IPS DF 4.7 (cell line): ENCODE results near the gene SMAD6.

ENCODE experiments used
- DNase-seq: peaks from one replicate; pipeline ENCODE4 v3.0.0-alpha.2; 2013; ENCODE audit warnings: low spot score; ENCODE audit errors: extremely low read depth

The SMAD6 gene

DNA sequence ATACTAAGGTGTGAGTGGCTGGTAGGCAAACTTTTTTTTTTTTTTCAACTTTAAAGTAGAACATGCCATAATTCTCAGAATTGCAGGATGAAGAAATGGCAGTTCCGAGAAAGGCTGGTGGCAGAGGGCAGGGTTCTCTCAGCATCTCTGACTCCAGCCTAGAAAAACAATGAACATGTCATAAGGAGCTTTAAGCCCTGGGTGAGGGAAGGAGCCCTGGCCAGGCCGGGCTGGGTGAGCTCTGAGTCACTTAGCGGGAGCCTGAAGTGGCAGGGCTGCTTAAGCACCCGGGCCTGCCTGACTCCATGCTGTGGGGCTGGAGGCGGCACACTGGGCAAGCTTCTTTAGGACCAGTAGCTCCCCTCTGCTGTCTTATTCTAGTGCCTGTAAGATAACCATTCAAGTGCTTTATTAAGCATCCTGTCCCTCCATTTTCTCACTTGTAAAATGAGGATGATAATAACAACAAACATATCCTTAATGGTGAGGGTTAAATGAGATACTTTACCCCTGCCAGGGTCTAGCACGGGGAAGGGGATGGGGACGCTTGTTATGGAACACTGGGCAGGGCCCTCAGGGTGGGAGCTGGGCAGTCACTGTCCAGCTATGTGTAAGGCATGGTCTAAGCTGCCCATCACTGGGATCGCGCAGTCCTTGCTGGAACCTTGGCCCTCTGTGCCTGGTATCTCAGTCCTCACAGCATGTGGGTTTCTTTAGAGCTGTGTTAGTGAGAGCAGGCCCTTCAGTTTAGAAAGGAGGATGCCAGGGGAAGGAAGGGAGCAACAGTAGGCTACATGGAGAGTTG, 18.4 kb downstream of the SMAD6 start:
- DNase-seq, result no peak

- no peak for DNase-seq
Observed at GRCh38 chr15:66721020-66721419, 19.0 kb downstream of the SMAD6 start.

- no peak for DNase-seq
Observed at GRCh38 chr15:66721501-66721937, 19.5 kb downstream of the SMAD6 start.

GRCh38 chr15:66721954-66722353, 19.9 kb downstream of the SMAD6 start:
- no peak for DNase-seq

GRCh38 chr15:66722757-66723540, 20.9 kb downstream of the SMAD6 start:
- no peak for DNase-seq

- no peak for DNase-seq
Observed at GRCh38 chr15:66723826-66724731, 22.0 kb downstream of the SMAD6 start.

DNA sequence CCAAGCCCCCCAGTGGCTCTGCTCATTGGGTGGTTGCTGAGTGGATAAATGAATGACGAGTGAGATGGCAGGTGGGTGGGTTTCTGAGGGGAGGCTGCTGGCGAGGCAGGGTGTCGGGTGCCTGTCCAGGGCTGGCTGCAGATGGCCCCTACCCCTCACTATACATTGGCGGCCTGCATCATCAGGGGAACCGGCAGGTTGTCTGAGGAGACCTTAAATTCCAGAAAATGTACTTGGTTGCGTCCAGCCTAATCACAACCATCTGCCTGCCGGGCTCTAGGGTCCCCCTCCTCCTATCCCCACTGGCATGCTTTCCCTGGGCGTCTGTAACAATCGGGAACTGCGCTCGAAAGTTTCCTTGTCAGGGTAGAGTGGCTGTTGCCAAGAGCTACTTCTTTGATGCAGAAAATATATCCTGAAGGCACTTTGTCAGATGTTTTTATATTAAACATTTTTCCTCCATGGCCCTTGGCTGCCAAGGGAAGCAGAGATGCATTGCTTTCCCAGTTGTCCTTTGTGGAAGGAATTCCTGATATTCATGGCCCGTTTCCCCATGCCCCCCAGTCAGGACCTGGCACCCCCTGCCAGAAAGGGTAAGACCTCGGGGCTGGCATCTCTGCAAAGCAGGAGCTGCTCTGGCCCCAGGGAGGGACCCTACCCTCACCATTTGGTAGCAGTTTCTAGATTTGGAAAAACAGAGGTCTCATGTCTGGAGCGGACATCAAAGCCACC, 22.9 kb downstream of the SMAD6 start:
- no peak for DNase-seq

GRCh38 chr15:66725464-66725785, 23.4 kb downstream of the SMAD6 start:
- no peak for DNase-seq

GRCh38 chr15:66726386-66726785, 24.4 kb downstream of the SMAD6 start:
- no peak for DNase-seq

GRCh38 chr15:66729331-66729951, 27.4 kb downstream of the SMAD6 start:
- no peak for DNase-seq

DNA sequence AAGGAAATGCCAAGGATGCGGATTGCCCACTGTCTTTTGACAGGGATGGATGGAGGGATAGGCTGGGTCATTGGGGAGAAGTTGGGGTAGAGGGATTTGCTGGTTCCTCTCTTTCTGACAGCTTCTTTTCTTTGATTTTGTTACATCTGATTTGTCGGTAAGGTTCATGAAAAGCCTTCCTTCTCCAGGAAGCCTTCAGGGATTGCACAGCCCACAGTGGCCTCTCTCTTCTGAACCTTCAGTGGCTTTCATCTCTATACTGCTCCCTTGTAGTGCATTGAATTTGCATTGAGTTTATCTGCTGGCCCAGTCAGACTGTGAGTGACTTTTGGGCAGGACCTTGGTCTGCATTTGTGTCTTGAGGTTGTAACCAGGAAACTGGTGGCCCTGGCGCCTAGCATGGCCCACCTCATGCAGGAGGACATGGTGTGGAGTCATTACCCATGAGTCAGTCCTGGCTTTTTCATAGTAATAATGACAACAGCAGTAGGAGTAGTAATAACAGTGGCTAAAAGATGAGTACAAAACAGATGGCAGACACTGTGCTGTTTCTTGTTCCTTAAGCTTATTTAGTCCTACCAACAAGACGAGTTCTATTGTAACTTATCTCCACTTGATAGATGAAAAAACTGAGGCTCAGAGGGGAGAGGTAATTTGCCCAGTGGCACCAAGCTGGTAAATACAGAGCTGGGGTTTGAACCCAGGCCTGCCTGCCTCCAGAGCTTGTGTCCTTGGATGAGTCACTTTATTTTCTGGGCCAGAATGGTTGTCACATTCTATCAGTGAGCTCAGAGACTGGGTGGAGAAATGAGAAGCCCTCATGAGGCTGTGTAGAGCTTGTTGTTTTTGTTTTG, 28.4 kb downstream of the SMAD6 start:
- DNase-seq, result no peak

DNA sequence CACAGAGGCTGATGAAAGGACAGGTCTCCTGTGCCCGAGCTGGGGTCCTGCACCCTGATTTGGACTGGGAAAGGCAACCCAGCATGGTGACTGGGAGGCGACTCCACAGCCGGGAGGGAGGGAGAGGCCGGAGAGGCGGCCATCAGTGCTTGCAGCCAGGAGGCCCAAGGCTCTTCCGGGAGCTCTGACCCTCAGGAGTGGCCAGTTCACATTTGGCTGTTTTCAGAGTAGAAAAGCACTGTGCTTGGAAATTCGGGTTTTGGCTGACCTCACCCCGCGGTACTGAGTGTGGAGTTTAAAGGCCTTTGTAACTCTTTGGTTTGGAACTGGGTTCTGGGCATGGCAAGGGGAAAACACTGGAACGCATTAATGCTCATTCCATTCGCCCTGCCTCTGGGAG, 31.9 kb downstream of the SMAD6 start:
- no peak for DNase-seq

GRCh38 chr15:66734961-66735908, 33.2 kb downstream of the SMAD6 start:
- no peak for DNase-seq

DNA sequence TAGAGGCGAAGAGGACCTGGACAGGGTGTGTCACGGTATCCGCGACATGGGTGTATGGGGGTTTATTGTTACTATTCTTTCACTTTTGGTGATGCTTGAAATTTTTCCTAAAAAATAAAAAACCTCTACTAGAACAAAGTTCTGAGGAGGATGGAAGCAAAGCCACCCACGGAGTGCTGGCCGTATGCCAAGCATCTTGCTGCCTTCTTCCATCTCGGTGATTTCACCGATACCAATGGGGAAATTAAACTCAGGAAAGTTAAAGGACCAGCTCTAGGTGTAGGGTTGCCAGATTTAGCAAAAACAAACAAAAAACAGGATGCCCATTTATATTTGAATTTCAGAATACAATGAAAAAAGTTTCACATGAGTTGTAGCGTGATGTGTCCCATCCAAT, 33.9 kb downstream of the SMAD6 start:
- no peak for DNase-seq

DNA sequence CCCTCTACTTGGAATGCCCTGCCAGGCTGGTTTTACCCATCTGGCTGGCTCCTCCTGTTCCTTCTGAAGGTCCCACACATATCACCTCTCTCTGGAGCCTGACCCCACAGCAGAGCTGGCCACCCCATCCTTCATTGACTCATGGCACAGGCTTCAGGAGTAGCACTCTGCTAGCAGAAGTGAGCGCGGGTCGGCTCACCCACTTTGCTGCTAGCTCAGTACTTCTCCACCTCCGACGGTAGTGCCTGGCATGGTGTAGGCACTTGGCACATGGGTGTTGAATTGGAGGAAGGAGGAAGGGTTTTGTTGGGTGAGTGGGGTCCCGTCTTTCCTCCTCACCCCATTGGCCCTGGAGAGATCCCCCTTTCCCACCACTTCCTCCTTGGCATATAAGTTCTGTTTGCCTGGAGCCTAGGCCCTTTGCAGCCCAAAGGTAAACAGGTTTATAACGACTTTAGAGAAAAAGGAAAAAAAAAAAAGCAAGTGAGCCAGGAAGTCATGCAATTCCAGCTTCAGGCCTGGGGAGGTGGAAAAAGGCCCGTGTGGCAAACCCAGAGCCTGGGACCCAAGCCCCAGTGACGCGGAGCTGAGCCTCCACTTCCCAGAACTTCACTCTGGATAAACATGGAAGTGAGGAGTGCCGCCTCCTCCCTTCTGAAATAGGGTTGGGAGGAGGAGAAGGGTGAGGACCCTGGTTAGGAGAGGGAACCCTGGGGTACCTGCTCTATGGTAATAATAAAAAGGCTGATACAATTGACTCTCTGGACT, 35.4 kb downstream of the SMAD6 start:
- no peak for DNase-seq

DNA sequence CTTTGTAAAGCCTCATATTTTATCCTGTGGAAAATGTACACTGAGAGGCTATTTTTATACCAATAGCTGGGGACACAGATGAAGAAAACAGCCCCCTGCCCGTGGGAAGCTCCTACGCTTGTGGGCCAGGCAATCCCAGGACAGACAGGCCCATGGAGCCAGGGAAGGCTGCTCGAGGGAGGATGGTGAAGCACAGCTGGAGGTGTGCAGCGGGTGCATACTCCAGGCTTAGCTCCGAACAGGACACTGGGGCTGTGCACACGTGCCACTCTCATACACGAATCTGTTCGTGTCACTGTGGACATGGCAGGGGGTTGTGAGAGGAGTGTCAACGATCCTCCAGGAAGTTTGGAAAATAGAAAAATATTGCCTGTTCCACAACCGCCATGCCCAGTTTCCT, 36.1 kb downstream of the SMAD6 start:
- no peak for DNase-seq

GRCh38 chr15:66738595-66738994, 36.6 kb downstream of the SMAD6 start:
- DNase-seq, result no peak

DNA sequence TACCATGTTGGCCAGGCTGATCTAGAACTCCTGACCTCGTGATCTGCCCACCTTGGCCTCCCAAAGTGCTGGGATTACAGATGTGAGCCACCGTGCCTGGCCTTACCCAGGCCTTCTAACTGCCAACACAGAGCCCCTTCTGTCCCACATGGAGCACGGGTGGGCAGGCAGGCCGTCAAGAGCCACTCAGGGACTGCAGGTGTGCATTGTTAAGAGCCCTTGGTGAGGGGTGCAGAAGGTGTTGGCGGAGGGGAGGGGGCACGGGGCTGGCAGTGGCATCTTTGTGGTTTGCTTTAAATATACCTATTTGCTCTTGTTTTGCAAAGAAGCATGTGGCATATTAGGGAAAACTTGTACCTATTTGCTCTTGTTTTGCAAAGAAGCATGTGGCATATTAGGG, 37.3 kb downstream of the SMAD6 start:
- no peak for DNase-seq
